Body of pancreas (tissue), 4 donors: ENCODE results near the gene PRRT2. TPM values are rescaled to one million over a fixed set of nuclear protein-coding genes. Genes with fewer than 3 reads are reported as not detected.
A peak's percentile ranks its signal among the peaks of the same experiment; 100 is the strongest.

Source experiments
- ATAC-seq: fragments of 150-250 bp; one replicate; pipeline ENCODE4 v1.9.1; 2016
- DNase-seq, 4 donors: peaks; one replicate each; pipeline ENCODE4 v3.0.0-alpha.2; 2019
- H3K27ac ChIP-seq, 4 donors: fragments of 200-600 bp; sonication (generic); 1 replicate in 3 of 4; 2 replicates in 1 of 4; pipeline versions ENCODE4 v1.5.1 to v1.6.1; 2016 to 2019; ENCODE audit warnings: mild to moderate bottlenecking in 1 of 4, mixed read lengths in 1 of 4, moderate library complexity in 1 of 4
- H3K27me3 ChIP-seq, 2 donors: fragments of 200-600 bp; sonication (generic); one replicate each; pipeline ENCODE4 v1.6.0; 2016; ENCODE audit warnings: mild to moderate bottlenecking in 1 of 2
- H3K36me3 ChIP-seq, 2 donors: fragments of 200-600 bp; sonication (generic); replicated peaks in 1 of 2; 2 replicates each; pipeline ENCODE4 v1.5.1; 2016; ENCODE audit warnings: low read depth in 2 of 2; ENCODE audit not compliant: insufficient read depth in 1 of 2
- H3K4me1 ChIP-seq: fragments of 200-600 bp; sonication (generic); one replicate; pipeline ENCODE4 v1.6.0; 2016
- H3K4me3 ChIP-seq, 2 donors: fragments of 200-600 bp; sonication (generic); 1 replicate in 1 of 2; 2 replicates in 1 of 2; pipeline ENCODE4 v1.5.1; 2016 to 2019
- H3K9me3 ChIP-seq, 3 donors: fragments of 200-600 bp; sonication (generic); 1 replicate in 2 of 3; 2 replicates in 1 of 3; pipeline ENCODE4 v1.5.1; 2016
- POLR2A ChIP-seq, 3 donors: fragments of 450-650 bp; IDR thresholded peaks; one replicate each; pipeline ENCODE4 v1.6.1; 2016; ENCODE audit warnings: antibody characterized with exemption in 3 of 3, mild to moderate bottlenecking in 2 of 3
- WGBS, 2 donors: methylation state at CpG; one replicate each; pipeline ENCODE4 v1.1.5; 2017; 5-methylcytosine and 5-hydroxymethylcytosine counted together
- intact Hi-C: fragments of 100-400 bp; cut with DNase I; formaldehyde crosslinking; loops from one replicate; pipeline ENCODE4 v1.15.1; 2023
- small RNA-seq: library from RNA; depleted of rRNA; stranded (forward); fragments of <200 nt; gene quantifications from one replicate; pipeline ENCODE3, GENCODE V24; 2016
- total RNA-seq, 2 donors: library from RNA; depleted of rRNA; stranded (reverse); fragments of >200 nt; gene quantifications; one replicate each; pipeline ENCODE4 v1.1.0, GENCODE V29; 2016
- TF ChIP-seq, protein P1 (sequence below), 7 experiments: fragments of 450-650 bp in 4 of 7; fragments of 200-600 bp in 3 of 7; sonication (generic) in 3 of 7; IDR thresholded peaks; one replicate each; pipeline ENCODE4 v1.5.1; 2016 to 2019; ENCODE audit warnings: antibody characterized with exemption in 7 of 7

PRRT2 gene
- total RNA-seq, 2 donors from 2014 or later = 1.0 TPM; not detected in 1

- peak; percentile 94 to 97 (median 96) for DNase-seq
- WGBS, 2 donors = 0% methylated on average over 31 to 56 of the region's 57 CpGs
- Histone ChIP-seq H3K4me1 (peaks cover 33% of the 10 kb centered on the region), H3K36me3 (peaks cover 0 to 5% of the 10 kb centered on the region in 2 donors), H3K27me3 (no peaks in the 10 kb centered on the region), H3K4me3 (peak within 1 kb of the TSS; percentile 91 to 99), H3K9me3 (no peaks in the 10 kb centered on the region), H3K27ac (peak within 1 kb of the TSS; percentile 88 to 97 (median 95))
- ATAC-seq = peak; percentile 97
- TF ChIP-seq, protein P1, sequence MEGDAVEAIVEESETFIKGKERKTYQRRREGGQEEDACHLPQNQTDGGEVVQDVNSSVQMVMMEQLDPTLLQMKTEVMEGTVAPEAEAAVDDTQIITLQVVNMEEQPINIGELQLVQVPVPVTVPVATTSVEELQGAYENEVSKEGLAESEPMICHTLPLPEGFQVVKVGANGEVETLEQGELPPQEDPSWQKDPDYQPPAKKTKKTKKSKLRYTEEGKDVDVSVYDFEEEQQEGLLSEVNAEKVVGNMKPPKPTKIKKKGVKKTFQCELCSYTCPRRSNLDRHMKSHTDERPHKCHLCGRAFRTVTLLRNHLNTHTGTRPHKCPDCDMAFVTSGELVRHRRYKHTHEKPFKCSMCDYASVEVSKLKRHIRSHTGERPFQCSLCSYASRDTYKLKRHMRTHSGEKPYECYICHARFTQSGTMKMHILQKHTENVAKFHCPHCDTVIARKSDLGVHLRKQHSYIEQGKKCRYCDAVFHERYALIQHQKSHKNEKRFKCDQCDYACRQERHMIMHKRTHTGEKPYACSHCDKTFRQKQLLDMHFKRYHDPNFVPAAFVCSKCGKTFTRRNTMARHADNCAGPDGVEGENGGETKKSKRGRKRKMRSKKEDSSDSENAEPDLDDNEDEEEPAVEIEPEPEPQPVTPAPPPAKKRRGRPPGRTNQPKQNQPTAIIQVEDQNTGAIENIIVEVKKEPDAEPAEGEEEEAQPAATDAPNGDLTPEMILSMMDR (IDR thresholded peaks at IDR 0.05) = peak; percentile 11 to 85 (median 59)
- TF ChIP-seq POLR2A (IDR thresholded peaks at IDR 0.05) = peak; percentile 9 to 58 (median 49)
- intact Hi-C loops = no loop called here
Observed at GRCh38 chr16:29862884-29863668, 51.1 kb downstream of the PRRT2 start, which contains the start of gene CDIPT. Gene CDIPT, minus strand, starts transcription at chr16:29863226. Its CDS starts 369 bp downstream, at chr16:29862857.

DNA sequence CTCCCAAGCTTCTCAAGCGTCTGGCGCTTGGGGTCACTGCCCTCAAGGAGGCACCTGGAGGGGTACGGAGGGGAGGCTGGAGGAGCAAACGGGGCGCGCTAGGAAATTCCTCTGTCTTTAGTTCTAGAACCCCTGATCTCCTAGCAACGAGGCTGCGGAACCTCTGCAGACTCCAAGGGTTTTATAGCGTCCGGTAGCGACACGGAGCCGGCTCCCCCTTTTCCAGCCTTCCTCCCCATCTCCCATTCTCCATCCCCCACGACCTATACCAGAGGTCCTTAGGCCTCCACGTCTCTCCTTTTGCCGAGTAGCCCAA lies 51.6 kb downstream of the PRRT2 start:
- no peaks in the 10 kb centered on the region for H3K9me3 ChIP-seq
- 28 to 41% methylated on average over 13 to 16 of the region's 16 CpGs for WGBS, 2 donors
- TF ChIP-seq, protein P1 (IDR thresholded peaks at IDR 0.05) = no peak
- TF ChIP-seq POLR2A (IDR thresholded peaks at IDR 0.05) = no peak
- H3K4me3 ChIP-seq = no peak overlapping the region
- H3K27me3 ChIP-seq = no peaks in the 10 kb centered on the region
- peaks cover 29% of the 10 kb centered on the region for H3K4me1 ChIP-seq
- peaks cover 0 to 5% of the 10 kb centered on the region in 2 donors for H3K36me3 ChIP-seq
- ATAC-seq (no peak), DNase-seq (no peak)
- H3K27ac ChIP-seq = peak overlapping the region in 3 of 4 donors; percentile 94 to 97 (median 96)
- intact Hi-C loops = no loop called here

DNA sequence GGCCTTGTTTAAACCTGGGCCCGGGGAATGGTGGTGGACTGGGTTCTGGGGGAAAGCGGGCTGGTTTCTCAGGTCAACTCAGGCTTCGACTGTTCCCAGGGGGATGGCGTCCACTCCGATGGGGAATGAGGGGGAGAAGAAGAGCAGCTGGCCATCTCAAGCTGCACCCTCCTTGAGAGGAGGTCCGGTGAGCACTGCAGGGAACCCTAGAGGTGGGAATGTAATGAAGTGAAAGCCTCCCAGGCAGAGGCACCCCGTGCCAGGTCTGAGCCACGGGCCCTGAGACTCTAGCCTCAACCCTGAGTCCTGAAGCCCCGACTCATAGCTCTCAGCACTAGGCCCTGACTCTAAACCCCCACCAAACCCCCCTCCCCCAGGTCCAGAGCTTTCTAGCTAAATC lies 52.2 kb downstream of the PRRT2 start:
- DNase-seq (no peak), ATAC-seq (no peak)
- Histone ChIP-seq H3K27me3 (no peaks in the 10 kb centered on the region), H3K27ac (no peak overlapping the region), H3K4me3 (no peak overlapping the region), H3K36me3 (peaks cover 0 to under 1% of the 10 kb centered on the region in 2 donors), H3K4me1 (peaks cover 24% of the 10 kb centered on the region), H3K9me3 (no peaks in the 10 kb centered on the region)
- TF ChIP-seq, protein P1 (IDR thresholded peaks at IDR 0.05) = no peak
- no peak for TF ChIP-seq POLR2A (IDR thresholded peaks at IDR 0.05)
- 59 to 82% methylated on average over 5 to 8 of the region's 9 CpGs for WGBS, 2 donors
- intact Hi-C loops = no loop called here

Small RNA genes lying within 50 kb of the gene (small RNA-seq; reads per million reads assigned to genes)
- not detected for gene AC009133.6
- gene AC120114.4 = not detected

Other genes starting within 250 kb of the PRRT2 start
- gene SPN, start 148.9 kb upstream of the PRRT2 start, total RNA-seq = 1 to 10 TPM; 1.3 to 2.0 TPM
- 10 to 100 TPM; 28.0 to 30.3 TPM for gene QPRT, start 133.0 kb upstream of the PRRT2 start, total RNA-seq
- under 1 TPM; 0.33 to 0.52 TPM for gene C16orf54, start 66.2 kb upstream of the PRRT2 start, total RNA-seq
- gene ZG16, start 33.9 kb upstream of the PRRT2 start, total RNA-seq = under 1 TPM; 0.26 to 0.99 TPM
- gene KIF22, start 21.4 kb upstream of the PRRT2 start, total RNA-seq = 10 to 100 TPM in 1 of 2 donors, 1 to 10 TPM in 1; 8.9 to 13.7 TPM
- gene MAZ, start 5.7 kb upstream of the PRRT2 start, total RNA-seq = 100 to 1,000 TPM in 1 of 2 donors, 10 to 100 TPM in 1; 57.9 to 125 TPM
- gene PAGR1, start 4.0 kb downstream of the PRRT2 start, total RNA-seq = 10 to 100 TPM; 27.5 to 63.9 TPM
- gene MVP, start 8.3 kb downstream of the PRRT2 start, total RNA-seq = 100 to 1,000 TPM in 1 of 2 donors, 10 to 100 TPM in 1; 75.5 to 139 TPM
- 10 to 100 TPM; 76.5 to 79.9 TPM for gene CDIPT, start 51.0 kb downstream of the PRRT2 start, total RNA-seq
- 10 to 100 TPM; 19.2 to 28.3 TPM for gene SEZ6L2, start 87.4 kb downstream of the PRRT2 start, total RNA-seq
- gene ASPHD1, start 88.3 kb downstream of the PRRT2 start, total RNA-seq = 1 to 10 TPM; 4.7 to 8.2 TPM
- 10 to 100 TPM; 14.3 to 49.1 TPM for gene KCTD13, start 114.0 kb downstream of the PRRT2 start, total RNA-seq
- 10 to 100 TPM; 67.5 to 71.9 TPM for gene TMEM219, start 149.9 kb downstream of the PRRT2 start, total RNA-seq
- gene TAOK2, start 161.7 kb downstream of the PRRT2 start, total RNA-seq = 10 to 100 TPM; 31.1 to 58.3 TPM
- gene HIRIP3, start 183.4 kb downstream of the PRRT2 start, total RNA-seq = 10 to 100 TPM; 11.2 to 17.1 TPM
- gene INO80E, start 184.0 kb downstream of the PRRT2 start, total RNA-seq = 10 to 100 TPM; 28.3 to 54.5 TPM
- under 1 TPM in 1 of 2 donors, not detected in 1; 0.78 TPM for gene DOC2A, start 198.8 kb downstream of the PRRT2 start, total RNA-seq
- gene C16orf92, start 211.0 kb downstream of the PRRT2 start, total RNA-seq = not detected
- gene TLCD3B, start 219.1 kb downstream of the PRRT2 start, total RNA-seq = not detected